Frontal cortex (tissue), 4 donors: ENCODE measurements around the gene BTN2A1. TPM values are rescaled to one million over a fixed set of nuclear protein-coding genes. Genes with fewer than 3 reads are reported as not detected.
"Not testable (repeated sequence)": the region's sequence is repeated elsewhere in the genome, so short reads cannot be mapped to it uniquely, and the experiment has no call there.

Source experiments
- DNase-seq, 2 donors: peaks; one replicate each; pipeline ENCODE4 v3.0.0; 2012; ENCODE audit warnings: low spot score in 2 of 2
- FAIRE-seq: peaks from 2 replicates; lab custom pipeline; 2012; peaks lifted over from hg19 to GRCh38; lab: Jason Lieb, UNC
- total RNA-seq: library from RNA; depleted of rRNA; stranded (reverse); fragments of >200 nt; gene quantifications from one replicate; pipeline ENCODE4 v1.2.3, GENCODE V29; 2014
- donor health status: control.
- donor health status: control.
- donor health status: control.

BTN2A1 gene
- total RNA-seq, 1 donor from 2014 or later: 10.2 TPM

DNA sequence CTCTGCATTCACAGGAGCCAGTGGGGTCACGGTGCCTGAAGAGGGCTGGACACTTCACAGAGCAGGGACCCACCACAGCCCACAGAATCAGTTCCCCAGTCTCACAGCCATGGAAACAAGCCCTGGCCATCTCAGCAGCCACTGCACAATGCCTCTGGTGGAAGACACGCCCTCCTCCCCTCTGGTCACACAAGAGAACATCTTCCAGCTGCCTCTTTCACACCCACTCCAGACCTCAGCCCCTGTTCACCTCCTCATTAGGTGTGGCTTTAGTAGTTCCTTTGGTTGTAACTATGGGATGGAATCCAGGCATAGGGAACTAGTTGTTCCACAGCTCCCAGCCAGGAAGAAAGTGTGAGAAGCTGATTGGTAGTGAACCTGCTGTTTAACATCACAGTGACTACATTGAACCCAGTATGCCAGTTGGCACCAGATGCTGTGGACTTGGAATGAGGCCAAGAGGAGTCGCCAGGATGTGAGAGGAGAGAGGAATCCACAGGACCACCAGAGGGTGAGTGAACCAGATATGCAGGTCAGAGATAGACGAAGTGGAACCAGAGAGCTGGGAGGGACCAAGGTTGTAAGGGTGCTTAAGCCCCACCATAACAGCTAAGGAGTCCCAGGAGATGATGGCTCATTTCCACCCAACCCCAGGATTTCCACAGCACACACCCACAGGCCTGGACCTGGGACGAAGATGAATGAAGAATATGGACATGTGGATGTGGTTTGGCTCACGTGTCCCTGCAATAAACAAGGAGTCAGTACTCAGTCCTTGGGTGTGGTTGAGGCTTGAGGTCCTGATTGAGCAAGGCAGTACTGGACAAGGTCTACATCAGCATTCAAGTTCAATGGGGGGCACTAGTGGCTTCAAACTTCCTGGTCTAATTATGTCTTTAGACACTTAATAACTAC lies 26.2 kb upstream of the BTN2A1 start:
- no peak for DNase-seq
- no peak for FAIRE-seq

DNA sequence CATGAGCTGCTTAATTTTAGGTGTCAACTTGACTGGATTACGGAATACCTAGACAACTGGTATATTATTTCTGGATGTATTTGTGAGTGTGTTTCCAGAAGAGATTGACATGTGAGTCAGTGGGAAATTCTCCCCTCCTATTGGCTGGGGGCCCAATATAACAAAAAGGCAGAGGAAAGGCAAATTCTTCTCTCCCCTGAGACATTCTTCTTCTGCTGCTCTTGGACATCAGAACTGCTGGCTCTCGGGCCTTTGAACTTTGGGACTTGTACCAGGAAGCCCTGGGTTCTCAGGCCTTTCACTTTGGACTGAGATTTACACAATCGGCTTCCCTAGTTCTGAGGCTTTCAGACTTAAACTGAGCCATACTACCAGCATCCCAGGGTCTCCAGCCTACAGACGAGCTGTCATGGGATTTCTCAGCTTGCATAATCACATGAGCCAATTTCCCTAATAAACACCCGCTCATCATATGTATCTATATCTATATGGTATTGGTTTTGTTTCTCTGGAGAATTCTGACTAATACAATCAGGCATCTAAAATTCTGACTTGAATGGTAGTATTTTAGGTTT lies 25.0 kb upstream of the BTN2A1 start:
- DNase-seq: no peak

DNA sequence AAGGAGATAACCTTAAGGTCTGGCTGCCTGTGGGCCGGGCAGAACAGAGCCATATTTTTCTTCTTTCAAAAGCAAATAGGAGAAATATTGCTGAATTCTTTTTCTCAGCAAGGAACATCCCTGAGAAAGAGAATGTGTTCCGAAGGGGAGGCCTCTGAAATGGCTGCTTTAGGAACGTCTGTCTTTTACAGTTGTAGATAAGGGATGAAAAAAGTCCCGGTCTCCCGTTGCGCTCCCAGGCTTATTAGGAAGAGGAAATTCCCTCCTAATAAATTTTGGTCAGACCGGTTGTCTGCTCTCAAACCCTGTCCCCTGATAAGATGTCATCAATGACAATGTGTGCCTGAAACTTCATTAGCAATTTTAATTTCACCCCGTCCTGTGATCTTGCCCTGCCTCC lies 24.1 kb upstream of the BTN2A1 start:
- FAIRE-seq, DNase-seq: not testable (repeated sequence)

More for the DNA sequence above, 25.0 kb upstream of the BTN2A1 start:
- FAIRE-seq: no peak

DNA sequence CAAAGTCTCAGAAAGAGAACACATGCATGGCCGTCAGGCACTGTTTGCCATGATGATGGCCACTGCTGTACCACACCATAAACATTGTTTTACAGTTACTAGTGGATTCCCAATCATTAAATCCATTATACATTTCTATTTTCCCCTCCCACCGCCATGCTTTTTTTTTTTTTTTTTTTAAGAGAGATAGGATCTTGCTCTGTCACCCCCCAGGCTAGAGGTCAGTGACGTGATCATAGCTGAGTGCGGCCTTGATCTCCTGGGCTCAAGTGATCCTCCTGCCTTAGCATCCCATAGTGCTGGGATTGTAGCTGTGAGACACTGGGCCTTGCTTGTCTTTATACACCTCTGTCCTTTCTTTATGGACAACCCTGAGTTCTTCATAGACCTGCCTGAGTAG lies 21.7 kb upstream of the BTN2A1 start:
- FAIRE-seq: no peak
- no peak for DNase-seq

DNA sequence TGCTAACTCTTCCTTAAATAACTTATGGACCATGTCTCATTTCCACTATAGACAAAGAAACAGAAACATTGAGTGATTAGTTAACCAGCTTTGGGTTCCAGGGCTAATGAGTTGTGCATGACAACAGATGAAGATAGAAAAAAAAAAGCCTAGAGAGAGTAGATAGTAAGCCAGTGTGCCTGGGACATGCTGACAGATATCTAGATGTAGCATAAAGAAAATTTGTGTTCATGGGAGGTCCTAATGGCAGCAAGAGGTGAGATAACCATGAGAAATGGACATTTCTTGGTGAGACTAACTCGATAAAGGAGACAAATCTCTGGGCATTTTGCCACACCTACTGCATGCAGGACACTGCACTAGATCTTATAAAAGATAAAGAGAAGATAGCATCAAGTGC lies 20.2 kb upstream of the BTN2A1 start:
- DNase-seq (no peak), FAIRE-seq (no peak)

DNA sequence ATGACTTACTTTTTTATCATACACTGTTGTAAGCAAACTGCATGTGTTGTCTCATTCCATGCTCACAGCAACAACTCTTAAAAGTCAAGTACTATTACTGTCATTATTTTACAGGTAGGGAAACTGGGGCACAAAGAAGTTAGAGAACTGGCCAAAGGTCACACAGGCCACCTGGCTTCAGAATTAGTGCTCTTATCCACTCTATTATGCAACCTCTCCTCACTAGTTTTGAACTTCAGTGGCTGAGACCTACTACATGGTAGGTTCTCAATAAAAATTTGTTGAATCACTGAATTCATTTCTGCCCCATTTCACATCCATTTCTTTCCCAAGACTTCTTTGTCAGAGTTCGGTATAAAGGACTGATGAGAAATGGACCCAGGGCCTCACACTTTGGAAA lies 19.8 kb upstream of the BTN2A1 start:
- no peak for DNase-seq
- no peak for FAIRE-seq

DNA sequence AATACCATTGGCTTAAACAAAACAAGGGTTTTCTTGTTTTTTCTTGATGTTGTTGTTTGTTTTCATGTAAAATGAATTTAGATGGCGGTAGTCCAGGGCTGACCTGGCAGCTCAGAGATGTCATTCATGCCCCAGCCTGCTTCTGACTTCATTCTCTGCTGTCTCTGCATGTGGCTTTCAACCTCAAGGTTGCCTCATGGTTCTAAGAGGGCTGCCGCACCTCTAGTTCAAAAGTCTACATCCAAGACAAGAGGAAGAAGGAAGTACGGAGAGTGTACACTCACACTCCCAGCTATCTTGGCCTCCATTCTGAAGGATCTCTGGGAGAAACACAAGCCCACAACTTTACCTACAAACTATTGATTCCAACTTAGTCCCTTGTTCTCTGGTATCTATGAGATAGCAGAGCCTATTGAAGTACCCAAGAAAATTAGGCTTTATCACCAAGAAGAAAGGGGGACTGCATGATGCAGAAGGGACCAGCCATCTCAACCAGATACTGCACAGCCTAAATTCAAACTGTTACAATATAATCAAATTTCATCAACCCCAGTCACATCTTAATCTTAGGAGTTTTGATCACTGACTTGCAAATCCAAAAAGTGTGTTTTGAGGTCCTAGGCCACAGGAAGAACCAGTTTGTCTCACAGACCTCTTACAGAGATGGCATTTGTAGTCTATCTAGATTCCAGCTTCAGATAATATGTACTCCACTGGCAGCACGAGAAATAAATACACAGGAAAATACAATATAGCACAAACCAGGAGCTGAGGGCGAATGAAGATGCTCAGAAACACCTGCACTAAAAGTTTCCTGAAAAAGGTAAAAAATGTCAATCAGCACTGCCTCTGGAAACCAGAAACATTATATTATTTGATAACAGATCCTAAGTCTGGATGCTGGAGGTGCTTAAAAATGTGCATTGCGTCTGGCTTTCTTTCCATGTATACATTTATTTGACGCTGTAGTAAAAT lies 18.3 kb upstream of the BTN2A1 start:
- FAIRE-seq (no peak), DNase-seq (no peak)

DNA sequence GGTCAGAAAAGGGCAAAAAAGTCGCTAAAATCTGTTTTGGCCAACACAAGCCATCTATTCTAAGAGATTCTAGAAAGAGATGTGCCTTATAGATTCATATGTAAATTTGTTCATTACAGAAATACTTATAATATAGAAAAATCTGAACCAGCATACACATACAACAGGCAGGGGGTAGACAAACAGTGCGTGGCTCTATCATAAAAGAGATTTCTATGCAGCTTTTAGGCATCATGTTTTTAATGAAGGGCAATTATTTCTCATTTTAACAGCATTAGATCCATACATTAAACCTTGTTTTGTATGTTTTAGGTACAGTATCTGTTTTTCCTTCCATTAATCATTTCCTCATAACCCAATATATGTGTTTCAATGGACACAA lies 16.8 kb upstream of the BTN2A1 start:
- FAIRE-seq: no peak

DNA sequence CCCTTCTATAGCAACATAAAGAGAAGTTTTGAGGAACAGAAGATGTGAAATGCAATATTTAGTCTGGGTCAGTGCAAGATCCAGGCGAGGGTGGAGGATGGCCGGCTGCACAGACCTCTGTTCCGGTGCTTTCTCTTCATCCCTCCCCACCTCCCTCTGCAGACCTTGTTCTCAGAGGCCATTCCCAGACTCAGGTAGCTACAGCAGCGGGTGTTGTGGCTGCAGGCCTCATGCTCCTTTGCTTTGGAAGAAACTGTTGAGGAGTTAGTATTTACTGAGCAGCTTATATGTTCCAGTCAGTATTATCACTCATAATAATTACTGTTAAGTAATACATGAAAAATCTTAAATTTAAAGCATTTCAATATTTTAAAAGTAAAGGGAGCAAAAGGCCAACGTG lies 15.8 kb upstream of the BTN2A1 start:
- DNase-seq: no peak
- FAIRE-seq: no peak

More for the DNA sequence above, 16.8 kb upstream of the BTN2A1 start:
- no peak for DNase-seq

DNA sequence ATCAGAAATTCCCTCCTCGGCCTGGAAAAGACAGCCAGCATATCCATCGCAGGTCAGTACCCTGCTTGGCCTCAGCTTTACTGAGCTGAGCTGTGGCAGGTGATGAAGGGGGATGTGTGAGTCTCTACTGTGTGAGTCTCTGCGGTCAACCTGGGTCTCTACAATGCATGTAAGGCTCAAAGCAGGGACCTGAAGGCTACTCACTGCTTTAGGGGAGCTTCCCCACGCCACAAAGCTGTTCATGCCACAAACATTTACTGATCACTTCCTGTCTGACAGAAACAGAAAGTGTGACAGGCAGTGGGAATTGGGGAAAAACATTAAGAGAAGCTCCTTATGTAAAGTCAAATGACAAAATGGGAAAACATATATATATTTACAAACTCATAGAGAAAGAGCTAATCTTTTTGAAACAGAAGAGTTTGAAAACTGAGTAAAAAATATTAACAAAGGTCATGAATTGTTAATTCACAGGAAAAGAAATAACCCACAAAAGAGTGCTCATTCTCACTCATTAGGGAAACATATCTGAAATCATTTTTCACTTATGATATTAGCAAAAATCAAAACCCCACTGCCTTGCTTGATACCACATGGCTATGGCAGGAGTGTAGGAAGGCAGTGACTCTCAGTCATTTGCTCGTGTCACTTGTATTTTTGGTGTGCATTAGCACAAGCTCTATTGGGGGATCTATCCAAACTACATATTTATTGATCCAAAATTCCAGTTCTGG lies 11.7 kb upstream of the BTN2A1 start:
- DNase-seq (no peak), FAIRE-seq (no peak)

DNA sequence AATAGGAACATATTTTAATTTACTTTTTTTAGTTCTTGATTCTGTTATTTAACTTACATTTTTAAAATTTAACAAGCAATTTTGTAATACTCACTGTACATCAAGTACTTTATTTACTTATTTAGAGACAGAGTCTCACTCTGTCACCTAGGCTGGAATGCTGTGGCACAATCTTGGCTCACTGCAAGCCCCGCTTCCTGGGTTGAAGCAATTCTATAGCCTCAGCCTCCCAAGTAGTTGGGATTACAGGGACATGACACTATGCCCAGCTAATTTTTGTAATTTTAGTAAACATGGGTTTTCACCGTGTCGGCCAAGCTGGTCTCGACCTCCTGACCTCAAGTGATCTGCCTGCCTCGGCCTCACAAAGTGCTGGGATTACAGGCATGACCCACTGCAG lies 10.5 kb upstream of the BTN2A1 start:
- DNase-seq (no peak), FAIRE-seq (no peak)

DNA sequence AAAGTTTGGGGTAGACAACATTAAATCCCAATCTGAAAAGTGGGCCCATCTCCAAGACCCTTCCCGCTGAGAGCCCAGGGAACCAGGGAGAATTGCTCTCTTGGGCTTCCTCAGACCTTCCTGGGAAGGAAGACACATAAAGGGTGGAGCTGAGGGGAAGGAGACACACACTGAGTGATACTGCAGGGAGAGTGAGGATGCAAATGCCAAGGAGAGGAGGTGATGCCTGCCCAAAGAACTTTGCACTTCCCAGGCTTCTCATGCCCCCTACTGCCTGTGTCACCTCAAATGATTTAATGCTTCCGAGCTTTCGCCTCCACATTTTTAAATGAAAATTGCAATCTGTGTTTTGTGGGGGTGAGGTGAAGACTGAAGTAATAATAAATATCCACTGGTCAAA lies 7.5 kb upstream of the BTN2A1 start:
- DNase-seq: no peak
- FAIRE-seq: no peak

DNA sequence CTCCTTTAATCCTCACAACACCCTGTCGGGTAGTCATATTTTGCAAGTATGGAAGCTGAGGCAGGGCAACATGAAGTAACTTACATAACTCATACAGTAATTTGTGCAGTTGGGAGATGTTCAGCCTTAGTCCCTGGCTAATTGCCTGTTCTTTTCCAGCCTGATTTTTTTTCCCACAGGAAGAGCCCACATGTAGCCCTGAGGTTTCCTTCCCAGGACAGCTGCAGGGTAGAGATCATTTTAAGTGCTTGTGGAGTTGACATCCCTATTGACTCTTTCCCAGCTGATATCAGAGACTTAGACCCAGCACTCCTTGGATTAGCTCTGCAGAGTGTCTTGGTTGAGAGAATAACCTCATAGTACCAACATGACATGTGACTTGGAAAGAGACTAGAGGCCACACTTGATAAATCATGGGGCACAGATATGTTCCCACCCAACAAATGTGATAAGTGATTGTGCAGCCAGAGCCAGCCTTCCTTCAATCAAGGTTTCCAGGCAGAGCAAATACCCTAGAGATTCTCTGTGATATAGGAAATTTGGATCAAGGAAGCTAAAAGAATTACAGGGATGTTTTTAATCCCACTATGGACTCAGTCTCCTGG lies 5.0 kb upstream of the BTN2A1 start:
- FAIRE-seq (no peak), DNase-seq (no peak)

DNA sequence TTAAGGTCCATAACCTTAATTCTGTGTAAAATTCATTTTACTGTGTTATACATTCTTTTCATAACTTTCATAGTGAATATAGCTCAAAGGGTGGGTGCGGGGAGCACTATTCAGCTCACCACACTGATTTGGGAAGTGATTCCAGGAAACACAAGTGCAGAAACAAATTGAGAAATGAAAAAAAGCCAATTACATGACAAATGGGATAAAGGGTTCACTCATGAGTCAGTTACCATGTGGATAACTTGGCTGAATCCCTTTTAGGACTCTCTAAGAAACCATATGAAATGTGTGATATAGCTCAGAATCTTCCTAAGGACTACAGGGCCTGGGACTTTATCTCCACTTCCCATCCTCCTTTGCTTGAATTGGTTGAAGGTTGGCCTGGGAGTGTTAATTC lies 3.1 kb upstream of the BTN2A1 start:
- FAIRE-seq: no peak
- DNase-seq: no peak

DNA sequence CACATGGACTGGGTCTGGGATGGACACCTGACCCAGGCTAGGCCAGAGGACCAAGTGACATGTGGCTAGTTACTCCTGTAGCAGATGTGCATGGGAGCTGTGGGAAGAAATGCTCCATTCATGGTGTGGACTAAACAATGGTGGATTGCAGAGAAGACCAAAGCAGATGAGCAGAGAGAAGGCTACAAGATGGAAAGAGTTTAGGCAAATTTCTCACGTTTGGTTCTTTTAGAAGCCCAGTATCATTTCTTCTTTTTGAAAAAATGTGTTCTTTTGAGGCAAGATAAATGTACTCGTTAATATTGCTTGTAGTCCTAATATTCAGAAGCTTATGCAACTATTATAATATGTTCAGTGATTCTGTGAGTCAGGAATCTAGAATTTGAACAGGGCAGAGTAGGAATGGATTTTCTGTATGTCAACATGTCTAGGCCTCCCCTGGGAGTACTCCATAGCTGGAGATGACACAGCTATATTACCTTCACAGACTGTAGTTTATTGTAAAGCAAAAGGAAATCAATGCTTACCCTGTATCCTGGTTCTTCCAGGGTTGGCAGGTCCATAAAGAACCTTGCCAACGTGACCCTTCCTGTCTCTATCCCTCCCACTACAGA lies 2.3 kb upstream of the BTN2A1 start:
- FAIRE-seq (no peak), DNase-seq (no peak)

DNA sequence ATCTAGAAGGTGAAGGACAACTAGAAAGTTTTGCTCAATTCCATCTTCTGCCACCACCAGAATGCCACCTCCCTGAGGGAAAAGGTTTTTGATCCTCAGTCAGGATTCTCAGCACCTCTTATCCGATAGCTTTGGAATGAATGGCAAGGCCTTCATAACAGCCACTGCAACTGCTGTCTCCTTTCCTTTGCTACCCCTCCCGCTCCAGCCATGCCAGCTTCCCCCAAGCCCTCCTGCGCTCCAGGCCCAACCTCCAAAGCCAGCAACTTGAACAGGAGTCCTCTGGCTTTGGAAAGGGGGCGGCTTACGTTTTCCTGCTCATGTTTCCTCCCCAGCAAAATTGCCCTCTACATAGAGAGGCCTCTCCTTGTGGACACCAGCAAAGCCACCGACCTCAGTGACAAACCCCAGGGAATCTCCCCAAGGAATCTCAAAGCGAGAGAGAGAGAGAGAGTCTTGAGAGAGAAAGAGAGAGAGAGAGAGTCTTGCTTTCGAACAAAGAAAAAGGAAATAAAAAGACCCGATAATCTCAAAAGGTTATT lies 420 bp upstream of the BTN2A1 start:
- FAIRE-seq (no peak), DNase-seq (no peak)

DNA sequence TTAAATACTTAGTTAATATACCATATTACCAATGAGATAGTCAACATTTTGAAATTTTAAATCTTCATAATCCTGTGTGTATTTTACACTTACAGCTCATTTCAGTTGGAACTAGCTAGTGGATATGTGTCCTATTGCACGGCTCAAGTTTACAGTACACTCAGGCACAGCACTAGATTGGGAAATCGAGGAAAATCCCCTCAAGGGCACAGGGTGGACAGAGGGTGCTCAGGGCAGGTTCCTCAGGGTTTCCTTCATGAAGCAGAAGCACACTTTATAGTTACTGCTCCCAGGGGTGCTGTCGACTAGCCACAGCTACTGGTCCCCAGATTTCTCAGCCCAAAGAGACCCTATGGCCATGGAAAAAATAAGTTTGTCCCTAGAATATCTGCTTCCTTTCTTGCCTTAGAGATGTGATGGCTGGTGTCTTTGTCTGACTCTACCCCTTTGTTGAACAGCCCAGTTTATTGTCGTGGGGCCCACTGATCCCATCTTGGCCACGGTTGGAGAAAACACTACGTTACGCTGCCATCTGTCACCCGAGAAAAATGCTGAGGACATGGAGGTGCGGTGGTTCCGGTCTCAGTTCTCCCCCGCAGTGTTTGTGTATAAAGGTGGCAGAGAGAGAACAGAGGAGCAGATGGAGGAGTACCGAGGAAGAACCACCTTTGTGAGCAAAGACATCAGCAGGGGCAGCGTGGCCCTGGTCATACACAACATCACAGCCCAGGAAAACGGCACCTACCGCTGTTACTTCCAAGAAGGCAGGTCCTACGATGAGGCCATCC lies 1.5 kb downstream of the BTN2A1 start:
- DNase-seq (no peak), FAIRE-seq (no peak)

DNA sequence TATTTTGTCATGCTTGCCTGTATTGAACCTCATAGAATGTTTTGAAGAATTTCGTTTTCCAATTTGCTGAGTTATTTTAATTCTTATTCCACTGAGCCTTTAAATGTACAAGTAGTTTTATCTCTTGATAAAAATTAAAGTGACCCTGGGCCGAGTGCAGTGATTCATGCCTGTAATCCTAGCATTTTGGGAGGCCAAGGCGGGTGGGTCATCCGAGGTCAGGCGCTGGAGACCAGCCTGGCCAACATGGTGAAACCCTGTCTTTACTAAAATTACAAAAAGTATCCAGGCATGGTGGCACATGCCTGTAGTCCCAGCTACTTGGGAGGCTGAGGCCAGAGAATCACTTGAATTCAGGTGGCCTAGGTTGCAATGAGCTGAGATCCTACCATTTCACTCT lies 3.6 kb downstream of the BTN2A1 start:
- DNase-seq, FAIRE-seq: not testable (repeated sequence)
